Mammary epithelial cell (primary cell): ENCODE measurements around the gene ZNF429.

ENCODE experiments used
- EZH2 ChIP-seq: IDR thresholded peaks from 2 replicates; pipeline ENCODE4 v1.6.1; 2012; ENCODE audit warnings: low read length, inconsistent platforms, borderline replicate concordance
- TF ChIP-seq, protein P1 (sequence below), 2 donors: IDR thresholded peaks in 1 of 2; conservative IDR thresholded peaks in 1 of 2; 2 replicates each; pipeline ENCODE4 v1.5.1; 2011 to 2012; ENCODE audit warnings: inconsistent platforms in 2 of 2, low read length in 2 of 2, mild to moderate bottlenecking in 2 of 2, control low read depth in 1 of 2, low read depth in 1 of 2; ENCODE audit not compliant: insufficient read depth in 1 of 2; ENCODE audit errors: extremely low read depth in 1 of 2

DNA sequence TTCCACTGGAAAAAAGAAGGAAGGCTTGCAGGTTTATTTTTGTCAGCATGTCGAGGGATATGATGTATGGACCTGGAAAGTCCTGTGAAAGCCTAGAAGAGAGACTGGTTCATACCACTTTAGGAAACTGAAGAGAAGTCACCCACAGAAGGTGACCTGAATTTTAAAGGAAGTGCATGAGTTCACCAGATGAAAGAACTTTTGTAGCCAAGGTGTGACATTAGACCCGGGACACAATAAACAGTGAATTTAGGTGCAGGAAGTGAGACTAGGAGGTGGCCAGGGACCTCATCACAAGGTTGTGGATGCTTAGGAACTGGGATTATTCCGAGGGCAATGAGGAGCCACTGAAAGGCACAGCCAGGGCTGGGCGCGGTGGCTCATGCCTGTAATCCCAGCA lies 79.1 kb downstream of the ZNF429 start:
- TF ChIP-seq, protein P1, sequence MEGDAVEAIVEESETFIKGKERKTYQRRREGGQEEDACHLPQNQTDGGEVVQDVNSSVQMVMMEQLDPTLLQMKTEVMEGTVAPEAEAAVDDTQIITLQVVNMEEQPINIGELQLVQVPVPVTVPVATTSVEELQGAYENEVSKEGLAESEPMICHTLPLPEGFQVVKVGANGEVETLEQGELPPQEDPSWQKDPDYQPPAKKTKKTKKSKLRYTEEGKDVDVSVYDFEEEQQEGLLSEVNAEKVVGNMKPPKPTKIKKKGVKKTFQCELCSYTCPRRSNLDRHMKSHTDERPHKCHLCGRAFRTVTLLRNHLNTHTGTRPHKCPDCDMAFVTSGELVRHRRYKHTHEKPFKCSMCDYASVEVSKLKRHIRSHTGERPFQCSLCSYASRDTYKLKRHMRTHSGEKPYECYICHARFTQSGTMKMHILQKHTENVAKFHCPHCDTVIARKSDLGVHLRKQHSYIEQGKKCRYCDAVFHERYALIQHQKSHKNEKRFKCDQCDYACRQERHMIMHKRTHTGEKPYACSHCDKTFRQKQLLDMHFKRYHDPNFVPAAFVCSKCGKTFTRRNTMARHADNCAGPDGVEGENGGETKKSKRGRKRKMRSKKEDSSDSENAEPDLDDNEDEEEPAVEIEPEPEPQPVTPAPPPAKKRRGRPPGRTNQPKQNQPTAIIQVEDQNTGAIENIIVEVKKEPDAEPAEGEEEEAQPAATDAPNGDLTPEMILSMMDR (conservative IDR thresholded peaks at IDR 0.05 in 1 of 2, IDR thresholded peaks at IDR 0.05 in 1 of 2; ENCODE audit: extremely low read depth in 1 of 2, insufficient read depth in 1 of 2, low read depth in 1 of 2, low read length in 2 of 2), result no peak
- no peak for TF ChIP-seq EZH2
